K562 (cell line): ENCODE measurements around the gene TMEM217.

Source experiments
- CEBPB ChIP-seq: fragments of 450-650 bp; IDR thresholded peaks from 2 replicates; pipeline ENCODE4 v1.6.1; 2016; ENCODE audit warnings: missing genetic modification characterization, missing compliant biosample characterization
- CREB1 ChIP-seq, 2 experiments: sonication (generic) in 1 of 2; formaldehyde crosslinking in 1 of 2; IDR thresholded peaks; 2 replicates each; pipeline versions ENCODE4 v1.6.1 to v1.8.0; 2012 to 2022; ENCODE audit warnings: inconsistent platforms in 1 of 2, mild to moderate bottlenecking in 1 of 2, missing genetic modification reagents in 1 of 2, moderate library complexity in 1 of 2
- CREB5 ChIP-seq: fragments of 250-450 bp; sonication (Bioruptor Pico); IDR thresholded peaks from 2 replicates; pipeline ENCODE4 v1.5.0; 2020; ENCODE audit warnings: mild to moderate bottlenecking
- USF1 ChIP-seq: sonication (generic); formaldehyde crosslinking; IDR thresholded peaks from 2 replicates; pipeline ENCODE4 v1.9.0; 2022; ENCODE audit warnings: mild to moderate bottlenecking, missing genetic modification reagents
- YY1 ChIP-seq, 3 experiments: IDR thresholded peaks; 2 replicates each; pipeline ENCODE4 v1.6.1; 2011; ENCODE audit warnings: low read length in 2 of 3, mild to moderate bottlenecking in 2 of 3, moderate library complexity in 2 of 3, borderline replicate concordance in 1 of 3, control low read depth in 1 of 3, low read depth in 1 of 3; ENCODE audit not compliant: insufficient read depth in 3 of 3, insufficient replicate concordance in 2 of 3, control insufficient read depth in 1 of 3, insufficient read length in 1 of 3; ENCODE audit errors: extremely low read depth in 1 of 3
- ZNF24 ChIP-seq: fragments of 450-650 bp; IDR thresholded peaks from 2 replicates; pipeline ENCODE4 v1.6.1; 2016

- TF ChIP-seq ZNF24 (no peak), YY1 (IDR thresholded peaks at IDR 0.05; ENCODE audit: borderline replicate concordance in 1 of 3, control insufficient read depth in 1 of 3, extremely low read depth in 1 of 3, insufficient read depth in 3 of 3, insufficient read length in 1 of 3, insufficient replicate concordance in 2 of 3, low read depth in 1 of 3, low read length in 2 of 3) (no peak), CEBPB (tag) (no peak), CREB5 (CRISPR knock-in tag) (no peak), USF1 (CRISPR knock-in tag) (no peak), CREB1 (IDR thresholded peaks at IDR 0.05) (no peak), CREB1 (CRISPR knock-in tag; IDR thresholded peaks at IDR 0.05) (no peak)
These were observed 2.5 kb upstream of the TMEM217 start for GRCh38 chr6:37260444-37260843.
